GM12872 (cell line): ENCODE data around the gene FILIP1.

Experiments used
- CTCF ChIP-seq: IDR thresholded peaks from 3 replicates; pipeline ENCODE4 v1.5.1; 2011; ENCODE audit warnings: low read depth, mild to moderate bottlenecking, low read length, moderate library complexity; ENCODE audit not compliant: insufficient read depth

The FILIP1 gene

GRCh38 chr6:75415804-75416203, 77.8 kb downstream of the FILIP1 start:
- no peak for TF ChIP-seq CTCF

GRCh38 chr6:75414445-75415021, 79.1 kb downstream of the FILIP1 start:
- no peak for TF ChIP-seq CTCF

- TF ChIP-seq CTCF: no peak
Observed at GRCh38 chr6:75412969-75413662, 80.5 kb downstream of the FILIP1 start.

- no peak for TF ChIP-seq CTCF
Observed at GRCh38 chr6:75409928-75410327, 83.7 kb downstream of the FILIP1 start.

GRCh38 chr6:75409286-75409685, 84.3 kb downstream of the FILIP1 start:
- TF ChIP-seq CTCF: no peak

GRCh38 chr6:75403563-75404080, 90.0 kb downstream of the FILIP1 start:
- TF ChIP-seq CTCF: no peak

GRCh38 chr6:75402296-75402695, 91.3 kb downstream of the FILIP1 start:
- no peak for TF ChIP-seq CTCF
